HepG2 (cell line): ENCODE results near the gene GSK3A. TPM values are rescaled to one million over a fixed set of nuclear protein-coding genes. Genes with fewer than 3 reads are reported as not detected.

ENCODE experiments used
- BCL6 ChIP-seq: IDR thresholded peaks from 2 replicates; pipeline ENCODE4 v1.6.1; 2016; ENCODE audit warnings: missing genetic modification reagents, missing compliant biosample characterization
- ESRRA ChIP-seq: sonication (generic); formaldehyde crosslinking; IDR thresholded peaks from 2 replicates; pipeline ENCODE4 v1.5.1; 2020; ENCODE audit warnings: mild to moderate bottlenecking, low read depth, missing genetic modification reagents
- FOSL1 ChIP-seq: sonication (generic); formaldehyde crosslinking; IDR thresholded peaks from 2 replicates; pipeline ENCODE4 v1.9.0; 2021; ENCODE audit warnings: missing genetic modification reagents, borderline replicate concordance
- HDAC2 ChIP-seq: sonication (generic); formaldehyde crosslinking; IDR thresholded peaks from 2 replicates; pipeline ENCODE4 v1.4.0; 2020; ENCODE audit warnings: missing genetic modification reagents
- JUNB ChIP-seq: sonication (generic); formaldehyde crosslinking; IDR thresholded peaks from 2 replicates; pipeline ENCODE4 v1.8.0; 2022; ENCODE audit warnings: missing genetic modification reagents, mild to moderate bottlenecking, borderline replicate concordance
- KLF12 ChIP-seq: sonication (generic); formaldehyde crosslinking; IDR thresholded peaks from 2 replicates; pipeline ENCODE4 v1.4.0; 2020; ENCODE audit warnings: missing genetic modification reagents, borderline replicate concordance
- MTF2 ChIP-seq: sonication (generic); formaldehyde crosslinking; IDR thresholded peaks from 2 replicates; pipeline ENCODE4 v1.5.0; 2020; ENCODE audit warnings: missing genetic modification reagents, borderline replicate concordance
- NBN ChIP-seq: fragments of 450-650 bp; conservative IDR thresholded peaks from 2 replicates; pipeline ENCODE4 v1.6.1; 2017
- NFKB2 ChIP-seq: sonication (generic); formaldehyde crosslinking; IDR thresholded peaks from 2 replicates; pipeline ENCODE4 v1.4.0; 2020; ENCODE audit warnings: missing genetic modification reagents, borderline replicate concordance
- NFKBIZ ChIP-seq: IDR thresholded peaks from 2 replicates; pipeline ENCODE4 v1.6.1; 2018; ENCODE audit warnings: missing genetic modification reagents, missing compliant biosample characterization
- NFYC ChIP-seq: IDR thresholded peaks from 2 replicates; pipeline ENCODE4 v1.6.1; 2016; ENCODE audit warnings: missing genetic modification reagents, missing compliant biosample characterization
- SP140L ChIP-seq: sonication (generic); formaldehyde crosslinking; IDR thresholded peaks from 2 replicates; pipeline ENCODE4 v1.4.0; 2020; ENCODE audit warnings: missing genetic modification reagents, borderline replicate concordance
- SP2 ChIP-seq: sonication (generic); formaldehyde crosslinking; IDR thresholded peaks from 2 replicates; pipeline ENCODE4 v1.5.1; 2020; ENCODE audit warnings: mild to moderate bottlenecking, missing genetic modification reagents
- ZMYM2 ChIP-seq: sonication (generic); formaldehyde crosslinking; IDR thresholded peaks from 2 replicates; pipeline ENCODE4 v1.8.0; 2022; ENCODE audit warnings: mild to moderate bottlenecking, missing genetic modification reagents
- ZNF552 ChIP-seq: sonication (generic); formaldehyde crosslinking; IDR thresholded peaks from 2 replicates; pipeline ENCODE4 v1.9.0; 2022; ENCODE audit warnings: missing genetic modification reagents, mild to moderate bottlenecking, borderline replicate concordance
- ZZZ3 ChIP-seq: sonication (generic); formaldehyde crosslinking; IDR thresholded peaks from 2 replicates; pipeline ENCODE4 v1.4.0; 2020; ENCODE audit warnings: missing genetic modification reagents, mild to moderate bottlenecking, borderline replicate concordance
- polyA plus RNA-seq, 8 experiments: library from polyadenylated mRNA; depleted of rRNA in 3 of 8; stranded (reverse) in 7 of 8; unstranded in 1 of 8; fragments of >200 nt; fragmentation: Illumina TruSeq in 4 of 8; extraction: Trizol in 4 of 8; gene quantifications; 2 replicates each; pipeline versions ENCODE4 v1.2.1 to v1.2.3, GENCODE V29; 2011 to 2016; ENCODE audit warnings: low read depth in 4 of 8, missing spikeins in 1 of 8, mixed read lengths in 1 of 8; ENCODE audit not compliant: insufficient read depth in 1 of 8
- total RNA-seq, 5 experiments: library from RNA; depleted of rRNA; stranded (reverse); fragments of >200 nt; fragmentation: Illumina TruSeq; extraction: Trizol; gene quantifications; 2 replicates each; pipeline ENCODE4 v1.2.3, GENCODE V29; 2016; ENCODE audit warnings: low read depth in 1 of 5
- TF ChIP-seq, protein P1 (sequence below): sonication (generic); formaldehyde crosslinking; IDR thresholded peaks from 2 replicates; pipeline ENCODE4 v1.4.0; 2020; ENCODE audit warnings: missing genetic modification reagents
- TF ChIP-seq, protein P2 (sequence below): sonication (generic); formaldehyde crosslinking; IDR thresholded peaks from 2 replicates; pipeline ENCODE4 v1.4.0; 2020; ENCODE audit warnings: missing genetic modification reagents, low read depth, mild to moderate bottlenecking, borderline replicate concordance
- TF ChIP-seq, protein P3 (sequence below): sonication (generic); formaldehyde crosslinking; IDR thresholded peaks from 2 replicates; pipeline ENCODE4 v1.5.1; 2020; ENCODE audit warnings: missing genetic modification reagents, mild to moderate bottlenecking, borderline replicate concordance

The GSK3A gene
- total and polyA plus RNA-seq, 2 of the 13 experiments (the other 11 are each of a cell fraction or from before 2014, with no cell fraction given): 16.9 to 52.5 TPM

DNA sequence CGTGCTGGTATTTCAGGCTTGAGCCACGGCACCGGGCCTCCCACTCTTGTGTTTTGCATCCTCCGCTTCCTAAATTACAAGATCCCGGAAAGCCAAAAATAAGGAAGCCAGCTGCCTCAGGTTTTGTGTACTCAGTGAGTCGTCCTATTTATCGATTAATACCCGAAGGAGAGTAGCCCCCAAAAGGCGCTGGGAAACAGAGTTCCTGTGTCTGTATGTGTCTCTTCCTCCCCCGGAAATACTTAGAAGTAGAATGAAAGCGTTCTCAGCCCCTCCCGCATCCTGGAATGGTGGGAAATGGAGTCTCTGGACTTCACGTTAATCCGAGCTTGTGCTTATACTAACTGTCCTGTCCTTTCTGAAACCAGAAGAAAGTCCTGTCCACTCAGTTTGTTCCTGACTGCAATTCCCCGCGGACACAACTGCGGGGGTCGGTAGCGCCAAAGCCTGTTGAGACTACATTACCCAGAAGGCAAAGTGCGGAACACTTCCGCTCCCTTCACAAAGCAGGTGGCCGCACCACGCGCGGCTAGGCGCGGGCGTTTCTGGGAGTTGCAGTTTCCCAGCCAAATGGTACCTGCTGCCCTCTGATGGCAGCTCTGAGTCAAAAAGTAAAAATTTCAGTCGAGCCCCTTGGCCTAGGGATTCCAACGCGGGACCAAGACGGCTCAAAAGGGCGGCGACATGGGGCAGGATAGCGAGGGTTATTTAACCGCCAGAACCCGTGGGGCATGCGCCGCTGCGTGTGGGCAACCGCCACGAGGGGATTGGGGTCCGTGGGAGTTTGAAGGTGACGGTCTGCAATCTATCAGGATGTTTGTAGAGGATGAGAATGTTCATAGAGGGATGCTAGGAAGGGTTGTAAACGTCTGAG, 2.2 kb upstream of the GSK3A start (continued):
- TF ChIP-seq, protein P1, sequence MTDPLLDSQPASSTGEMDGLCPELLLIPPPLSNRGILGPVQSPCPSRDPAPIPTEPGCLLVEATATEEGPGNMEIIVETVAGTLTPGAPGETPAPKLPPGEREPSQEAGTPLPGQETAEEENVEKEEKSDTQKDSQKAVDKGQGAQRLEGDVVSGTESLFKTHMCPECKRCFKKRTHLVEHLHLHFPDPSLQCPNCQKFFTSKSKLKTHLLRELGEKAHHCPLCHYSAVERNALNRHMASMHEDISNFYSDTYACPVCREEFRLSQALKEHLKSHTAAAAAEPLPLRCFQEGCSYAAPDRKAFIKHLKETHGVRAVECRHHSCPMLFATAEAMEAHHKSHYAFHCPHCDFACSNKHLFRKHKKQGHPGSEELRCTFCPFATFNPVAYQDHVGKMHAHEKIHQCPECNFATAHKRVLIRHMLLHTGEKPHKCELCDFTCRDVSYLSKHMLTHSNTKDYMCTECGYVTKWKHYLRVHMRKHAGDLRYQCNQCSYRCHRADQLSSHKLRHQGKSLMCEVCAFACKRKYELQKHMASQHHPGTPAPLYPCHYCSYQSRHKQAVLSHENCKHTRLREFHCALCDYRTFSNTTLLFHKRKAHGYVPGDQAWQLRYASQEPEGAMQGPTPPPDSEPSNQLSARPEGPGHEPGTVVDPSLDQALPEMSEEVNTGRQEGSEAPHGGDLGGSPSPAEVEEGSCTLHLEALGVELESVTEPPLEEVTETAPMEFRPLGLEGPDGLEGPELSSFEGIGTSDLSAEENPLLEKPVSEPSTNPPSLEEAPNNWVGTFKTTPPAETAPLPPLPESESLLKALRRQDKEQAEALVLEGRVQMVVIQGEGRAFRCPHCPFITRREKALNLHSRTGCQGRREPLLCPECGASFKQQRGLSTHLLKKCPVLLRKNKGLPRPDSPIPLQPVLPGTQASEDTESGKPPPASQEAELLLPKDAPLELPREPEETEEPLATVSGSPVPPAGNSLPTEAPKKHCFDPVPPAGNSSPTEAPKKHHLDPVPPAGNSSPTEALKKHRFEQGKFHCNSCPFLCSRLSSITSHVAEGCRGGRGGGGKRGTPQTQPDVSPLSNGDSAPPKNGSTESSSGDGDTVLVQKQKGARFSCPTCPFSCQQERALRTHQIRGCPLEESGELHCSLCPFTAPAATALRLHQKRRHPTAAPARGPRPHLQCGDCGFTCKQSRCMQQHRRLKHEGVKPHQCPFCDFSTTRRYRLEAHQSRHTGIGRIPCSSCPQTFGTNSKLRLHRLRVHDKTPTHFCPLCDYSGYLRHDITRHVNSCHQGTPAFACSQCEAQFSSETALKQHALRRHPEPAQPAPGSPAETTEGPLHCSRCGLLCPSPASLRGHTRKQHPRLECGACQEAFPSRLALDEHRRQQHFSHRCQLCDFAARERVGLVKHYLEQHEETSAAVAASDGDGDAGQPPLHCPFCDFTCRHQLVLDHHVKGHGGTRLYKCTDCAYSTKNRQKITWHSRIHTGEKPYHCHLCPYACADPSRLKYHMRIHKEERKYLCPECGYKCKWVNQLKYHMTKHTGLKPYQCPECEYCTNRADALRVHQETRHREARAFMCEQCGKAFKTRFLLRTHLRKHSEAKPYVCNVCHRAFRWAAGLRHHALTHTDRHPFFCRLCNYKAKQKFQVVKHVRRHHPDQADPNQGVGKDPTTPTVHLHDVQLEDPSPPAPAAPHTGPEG (CRISPR knock-in tag): no peak; the same call in 1 of the 2 replicates
- peak; percentile 95 for TF ChIP-seq BCL6 (CRISPR knock-in tag)
- 0 out of 2 replicates have a peak, but pooled peaks have one; percentile 50 for TF ChIP-seq ESRRA
- TF ChIP-seq, protein P2, sequence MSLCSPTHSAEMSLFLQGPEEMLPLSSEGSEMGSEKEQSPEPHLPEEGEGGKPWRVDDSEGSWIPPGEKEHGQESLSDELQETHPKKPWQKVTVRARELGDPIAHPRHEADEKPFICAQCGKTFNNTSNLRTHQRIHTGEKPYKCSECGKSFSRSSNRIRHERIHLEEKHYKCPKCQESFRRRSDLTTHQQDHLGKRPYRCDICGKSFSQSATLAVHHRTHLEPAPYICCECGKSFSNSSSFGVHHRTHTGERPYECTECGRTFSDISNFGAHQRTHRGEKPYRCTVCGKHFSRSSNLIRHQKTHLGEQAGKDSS (CRISPR knock-in tag): no peak
- no peak for TF ChIP-seq NBN
- peak; percentile 51 for TF ChIP-seq NFYC (CRISPR knock-in tag)
- TF ChIP-seq MTF2 (CRISPR knock-in tag): no peak
- TF ChIP-seq NFKBIZ: no peak
- no peak for TF ChIP-seq ZMYM2
- no peak for TF ChIP-seq FOSL1 (CRISPR knock-in tag)
- TF ChIP-seq HDAC2 (CRISPR knock-in tag): no peak
- TF ChIP-seq JUNB: no peak
- TF ChIP-seq ZNF552: 0 out of 2 replicates have a peak, but pooled peaks have one; percentile 55
- TF ChIP-seq SP2 (CRISPR knock-in tag): no peak
- TF ChIP-seq, protein P3, sequence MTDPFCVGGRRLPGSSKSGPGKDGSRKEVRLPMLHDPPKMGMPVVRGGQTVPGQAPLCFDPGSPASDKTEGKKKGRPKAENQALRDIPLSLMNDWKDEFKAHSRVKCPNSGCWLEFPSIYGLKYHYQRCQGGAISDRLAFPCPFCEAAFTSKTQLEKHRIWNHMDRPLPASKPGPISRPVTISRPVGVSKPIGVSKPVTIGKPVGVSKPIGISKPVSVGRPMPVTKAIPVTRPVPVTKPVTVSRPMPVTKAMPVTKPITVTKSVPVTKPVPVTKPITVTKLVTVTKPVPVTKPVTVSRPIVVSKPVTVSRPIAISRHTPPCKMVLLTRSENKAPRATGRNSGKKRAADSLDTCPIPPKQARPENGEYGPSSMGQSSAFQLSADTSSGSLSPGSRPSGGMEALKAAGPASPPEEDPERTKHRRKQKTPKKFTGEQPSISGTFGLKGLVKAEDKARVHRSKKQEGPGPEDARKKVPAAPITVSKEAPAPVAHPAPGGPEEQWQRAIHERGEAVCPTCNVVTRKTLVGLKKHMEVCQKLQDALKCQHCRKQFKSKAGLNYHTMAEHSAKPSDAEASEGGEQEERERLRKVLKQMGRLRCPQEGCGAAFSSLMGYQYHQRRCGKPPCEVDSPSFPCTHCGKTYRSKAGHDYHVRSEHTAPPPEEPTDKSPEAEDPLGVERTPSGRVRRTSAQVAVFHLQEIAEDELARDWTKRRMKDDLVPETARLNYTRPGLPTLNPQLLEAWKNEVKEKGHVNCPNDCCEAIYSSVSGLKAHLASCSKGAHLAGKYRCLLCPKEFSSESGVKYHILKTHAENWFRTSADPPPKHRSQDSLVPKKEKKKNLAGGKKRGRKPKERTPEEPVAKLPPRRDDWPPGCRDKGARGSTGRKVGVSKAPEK: no peak
- peak; percentile 63; the same call in 1 of the 2 replicates for TF ChIP-seq NFKB2 (CRISPR knock-in tag)
- peak; percentile 64; the same call in 1 of the 2 replicates for TF ChIP-seq KLF12
- no peak for TF ChIP-seq SP140L (CRISPR knock-in tag)
- no peak for TF ChIP-seq ZZZ3 (CRISPR knock-in tag)
